AG09319 (cell line): ENCODE results near the gene PCK1.

Experiments
- DNase-seq: peaks from one replicate; pipeline ENCODE4 v3.0.0-alpha.2; 2010; ENCODE audit warnings: low read depth; ENCODE audit errors: extremely low read depth
- TF ChIP-seq, protein P1 (sequence below): IDR thresholded peaks from 2 replicates; pipeline ENCODE4 v1.5.1; 2011; ENCODE audit warnings: low read depth, mild to moderate bottlenecking, inconsistent platforms, low read length, moderate library complexity

PCK1 gene

DNA sequence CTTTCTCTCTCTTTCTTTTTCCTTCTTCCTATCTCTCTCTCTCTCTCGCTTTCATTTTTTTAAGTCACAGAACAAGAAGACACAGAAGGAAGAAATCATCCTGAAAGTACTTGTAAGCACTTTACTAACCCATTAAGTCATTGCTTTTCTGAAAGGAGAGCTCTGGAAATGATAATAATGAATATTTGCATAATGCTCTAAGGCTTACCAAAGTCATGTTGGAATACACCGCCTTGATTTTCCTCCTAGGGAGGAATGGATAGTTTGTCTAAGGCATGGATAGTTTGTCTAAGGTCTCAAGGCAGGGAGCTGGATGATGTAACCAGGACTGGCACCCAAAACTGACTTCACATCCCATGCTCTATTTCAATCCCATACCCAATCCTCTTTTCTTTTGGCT, 23.1 kb upstream of the PCK1 start:
- TF ChIP-seq, protein P1, sequence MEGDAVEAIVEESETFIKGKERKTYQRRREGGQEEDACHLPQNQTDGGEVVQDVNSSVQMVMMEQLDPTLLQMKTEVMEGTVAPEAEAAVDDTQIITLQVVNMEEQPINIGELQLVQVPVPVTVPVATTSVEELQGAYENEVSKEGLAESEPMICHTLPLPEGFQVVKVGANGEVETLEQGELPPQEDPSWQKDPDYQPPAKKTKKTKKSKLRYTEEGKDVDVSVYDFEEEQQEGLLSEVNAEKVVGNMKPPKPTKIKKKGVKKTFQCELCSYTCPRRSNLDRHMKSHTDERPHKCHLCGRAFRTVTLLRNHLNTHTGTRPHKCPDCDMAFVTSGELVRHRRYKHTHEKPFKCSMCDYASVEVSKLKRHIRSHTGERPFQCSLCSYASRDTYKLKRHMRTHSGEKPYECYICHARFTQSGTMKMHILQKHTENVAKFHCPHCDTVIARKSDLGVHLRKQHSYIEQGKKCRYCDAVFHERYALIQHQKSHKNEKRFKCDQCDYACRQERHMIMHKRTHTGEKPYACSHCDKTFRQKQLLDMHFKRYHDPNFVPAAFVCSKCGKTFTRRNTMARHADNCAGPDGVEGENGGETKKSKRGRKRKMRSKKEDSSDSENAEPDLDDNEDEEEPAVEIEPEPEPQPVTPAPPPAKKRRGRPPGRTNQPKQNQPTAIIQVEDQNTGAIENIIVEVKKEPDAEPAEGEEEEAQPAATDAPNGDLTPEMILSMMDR: no peak
- DNase-seq: no peak

DNA sequence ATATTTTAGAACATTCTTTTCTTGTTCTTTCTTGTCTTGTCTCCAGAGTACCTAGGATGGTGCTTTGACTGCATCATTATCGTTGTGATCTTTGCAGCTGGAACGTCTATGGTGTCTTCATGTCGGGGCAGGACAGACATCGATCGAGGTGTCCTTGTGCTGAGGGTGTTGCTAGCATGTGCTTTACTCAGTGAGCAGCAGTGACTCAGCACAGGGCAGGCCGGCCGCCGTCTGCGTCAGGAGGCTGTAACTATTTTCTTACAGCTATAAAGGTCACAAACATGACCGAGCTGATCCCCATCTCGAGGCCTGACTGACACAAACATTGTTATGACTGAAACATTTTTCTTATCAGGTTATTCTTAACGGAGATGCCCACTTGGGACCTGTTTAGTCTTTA, 21.0 kb upstream of the PCK1 start:
- TF ChIP-seq, protein P1: no peak
- no peak for DNase-seq

DNA sequence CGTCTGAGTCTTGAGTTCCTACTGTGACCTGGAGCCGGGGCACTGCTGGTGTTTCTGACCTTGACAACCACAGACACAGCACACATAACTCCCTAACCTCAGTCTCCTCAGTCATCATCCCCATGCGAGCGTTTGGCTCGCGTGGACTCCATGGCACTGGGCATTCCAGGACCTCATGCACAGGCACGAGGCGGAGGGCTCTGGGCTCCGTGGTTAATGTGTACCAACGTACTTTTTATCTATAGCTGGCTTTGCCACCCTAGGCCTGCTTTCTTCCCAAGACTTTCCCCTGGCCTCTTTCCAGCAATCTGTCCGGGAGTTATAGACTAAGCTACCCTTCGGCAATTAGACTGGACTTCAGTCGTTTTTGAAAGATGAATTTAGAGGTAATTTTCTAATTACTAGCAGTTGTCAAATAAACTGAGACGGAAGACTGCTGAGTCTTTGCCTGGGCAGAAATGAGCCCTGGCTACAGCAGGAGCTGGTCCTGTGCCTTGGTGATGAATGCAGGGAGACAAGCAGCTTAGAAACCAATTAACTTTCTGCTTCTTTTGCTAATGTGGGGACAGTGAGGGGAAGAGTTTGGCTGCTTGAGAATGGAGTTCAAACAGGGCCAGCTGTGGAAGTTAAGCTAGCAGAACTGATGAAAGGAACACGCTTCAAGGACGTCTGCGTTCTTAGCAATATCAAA, 19.9 kb upstream of the PCK1 start:
- no peak for DNase-seq
- TF ChIP-seq, protein P1: no peak

DNA sequence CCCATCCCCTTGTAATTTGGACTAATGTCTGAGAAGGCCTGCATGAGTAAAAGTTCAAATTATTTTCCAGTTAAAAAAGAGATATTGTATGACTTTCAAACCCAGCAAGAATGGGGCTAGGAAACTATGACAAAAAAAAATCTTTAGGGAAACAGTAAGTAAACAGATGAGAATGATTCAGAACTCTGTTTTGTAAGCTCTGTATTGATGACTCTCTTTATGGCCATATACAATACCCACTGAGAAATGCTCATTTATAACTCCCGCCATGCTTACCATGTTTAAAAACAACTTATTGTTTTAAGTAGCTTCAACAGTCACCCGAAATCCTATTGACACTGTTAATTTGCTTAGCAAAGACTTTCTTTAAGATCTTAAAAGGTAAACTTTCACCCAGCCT, 17.2 kb upstream of the PCK1 start:
- no peak for DNase-seq
- TF ChIP-seq, protein P1: no peak

DNA sequence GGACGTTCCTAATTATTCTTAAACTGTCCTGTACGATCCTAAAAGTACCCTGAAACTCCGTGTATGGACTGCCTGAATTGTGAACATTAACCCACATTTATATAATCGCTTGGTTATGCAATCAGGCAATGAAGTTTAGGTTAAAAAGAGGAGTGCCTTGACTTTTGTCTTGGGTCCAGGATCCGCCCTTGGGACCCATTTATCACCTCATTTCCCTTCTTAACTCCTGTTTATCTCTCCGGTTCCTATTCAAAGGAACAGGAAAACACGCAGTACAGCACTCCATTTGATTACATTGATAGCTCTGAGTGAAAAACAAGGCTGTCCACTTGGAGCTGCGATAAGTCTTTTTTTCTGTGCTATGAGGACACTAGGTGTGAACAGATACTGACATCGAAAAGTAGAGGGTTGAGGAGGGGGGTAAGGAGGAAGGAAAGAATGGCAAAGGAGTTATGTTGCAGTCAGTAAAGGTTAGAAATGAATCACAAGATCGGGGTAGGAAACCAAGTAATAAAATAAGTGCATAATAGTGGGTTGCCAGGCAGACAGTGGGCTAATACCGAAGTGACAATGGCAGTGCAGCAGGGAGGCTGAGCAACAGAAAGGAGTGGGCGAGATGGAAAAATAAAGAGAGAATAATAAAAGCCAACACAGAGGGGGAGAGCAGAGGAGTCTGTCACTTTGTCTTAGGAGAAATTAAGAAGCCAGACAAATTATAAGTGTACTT, 15.9 kb upstream of the PCK1 start:
- no peak for DNase-seq
- TF ChIP-seq, protein P1: no peak

DNA sequence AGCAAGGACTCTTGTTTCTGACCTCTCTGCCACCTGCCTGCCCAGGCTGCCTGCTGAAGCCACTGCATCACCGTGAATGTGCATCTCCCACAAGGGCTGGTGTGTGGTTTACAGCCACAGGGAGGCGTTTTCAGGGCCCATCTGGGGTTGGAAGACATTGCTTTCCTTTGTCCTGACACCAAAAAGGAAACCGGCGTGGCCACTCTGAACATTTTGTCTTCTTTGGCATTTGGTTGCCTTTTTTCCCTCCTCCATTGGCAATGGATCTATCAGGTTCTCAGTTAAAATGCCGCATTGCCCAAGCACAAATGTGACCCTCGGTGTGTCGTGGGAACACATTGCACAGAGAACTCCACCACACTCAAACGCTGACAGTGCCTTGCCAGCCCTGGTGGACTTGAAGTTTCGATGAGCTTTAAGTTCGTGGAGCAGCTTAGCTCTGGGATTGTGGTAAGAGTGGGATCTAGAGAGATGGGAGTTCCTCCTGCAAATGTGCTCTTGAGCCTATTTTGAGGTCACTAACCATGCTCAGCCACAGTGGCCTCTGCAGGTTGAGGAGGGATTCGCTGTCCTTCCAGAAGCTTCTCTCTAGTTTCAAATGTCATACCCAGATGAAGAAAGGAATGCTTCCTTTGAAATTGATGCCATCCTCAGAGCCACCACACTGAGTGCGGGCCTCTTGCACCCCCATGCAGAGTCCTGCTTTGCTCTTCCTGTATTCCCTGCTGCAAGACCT, 14.8 kb upstream of the PCK1 start:
- no peak for DNase-seq
- TF ChIP-seq, protein P1: no peak

DNA sequence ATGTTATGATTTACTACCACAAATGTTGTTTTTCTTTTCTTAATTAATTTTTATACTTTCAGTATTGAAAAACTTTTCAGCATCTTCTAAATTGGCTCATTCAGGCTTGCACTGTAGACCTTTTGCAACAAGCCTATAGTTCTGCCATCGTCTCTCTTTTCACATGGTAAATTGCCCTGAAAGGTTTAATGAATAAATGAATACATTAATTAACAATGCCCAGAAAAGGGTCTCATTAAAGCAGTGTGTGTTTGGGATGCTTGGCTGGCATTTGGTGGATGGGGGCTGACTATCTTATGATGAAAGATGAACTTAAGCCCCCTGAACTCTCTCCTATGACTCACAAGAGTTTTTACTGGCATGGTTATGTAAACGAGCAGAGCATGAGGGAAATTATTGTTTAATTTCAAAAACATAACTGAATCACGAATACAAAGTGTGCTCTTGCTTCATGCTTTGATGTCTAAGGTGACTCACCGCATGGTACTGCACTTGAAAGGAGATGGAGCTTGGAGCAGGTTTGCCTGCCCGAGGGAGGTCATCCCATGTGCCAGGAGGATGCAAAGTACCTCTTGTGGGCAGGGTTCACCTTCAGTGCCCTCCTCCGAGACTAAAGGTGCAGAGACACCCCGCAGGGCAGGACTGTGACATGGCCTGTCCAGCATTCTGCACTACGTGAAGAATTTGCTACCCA, 13.8 kb upstream of the PCK1 start:
- no peak for DNase-seq
- TF ChIP-seq, protein P1: no peak
